ENCODE results near the gene CHST8. TPM values are rescaled to one million over a fixed set of nuclear protein-coding genes. Genes with fewer than 3 reads are reported as not detected.
A peak's percentile ranks its signal among the peaks of the same experiment; 100 is the strongest.

CHST8 gene
- total RNA-seq, 1 donor: not detected

DNA sequence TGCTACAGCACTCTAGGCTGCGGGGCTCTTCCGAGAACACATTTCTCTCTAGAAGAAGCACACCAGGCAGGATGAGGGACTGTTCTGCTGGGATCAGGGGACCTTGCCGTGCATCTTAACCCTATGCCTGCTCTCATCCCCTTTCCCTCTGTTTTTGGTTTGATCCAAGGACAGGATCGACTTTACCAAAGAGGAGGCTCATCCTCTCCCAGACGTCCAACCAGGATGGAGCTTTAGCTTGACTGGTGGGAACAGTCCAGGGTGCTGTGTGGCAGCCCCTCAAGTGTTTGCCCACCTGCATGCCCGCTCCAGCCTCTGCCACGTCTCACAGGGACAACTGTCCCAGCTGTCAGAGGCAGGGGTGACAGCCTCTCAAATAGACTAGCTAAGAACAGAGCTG lies 132.6 kb downstream of the CHST8 start:
- no peak overlapping the region for H3K4me2 ChIP-seq (ENCODE audit: insufficient read depth, low read length)
- no peak overlapping the region for H3K4me3 ChIP-seq (ENCODE audit: insufficient read depth, low read length)
- no peaks in the 10 kb centered on the region for H3K4me1 ChIP-seq (ENCODE audit: insufficient read depth, low read length)
- H3K27ac ChIP-seq (ENCODE audit: low read depth, low read length): no peak overlapping the region
- TF ChIP-seq, protein P1, sequence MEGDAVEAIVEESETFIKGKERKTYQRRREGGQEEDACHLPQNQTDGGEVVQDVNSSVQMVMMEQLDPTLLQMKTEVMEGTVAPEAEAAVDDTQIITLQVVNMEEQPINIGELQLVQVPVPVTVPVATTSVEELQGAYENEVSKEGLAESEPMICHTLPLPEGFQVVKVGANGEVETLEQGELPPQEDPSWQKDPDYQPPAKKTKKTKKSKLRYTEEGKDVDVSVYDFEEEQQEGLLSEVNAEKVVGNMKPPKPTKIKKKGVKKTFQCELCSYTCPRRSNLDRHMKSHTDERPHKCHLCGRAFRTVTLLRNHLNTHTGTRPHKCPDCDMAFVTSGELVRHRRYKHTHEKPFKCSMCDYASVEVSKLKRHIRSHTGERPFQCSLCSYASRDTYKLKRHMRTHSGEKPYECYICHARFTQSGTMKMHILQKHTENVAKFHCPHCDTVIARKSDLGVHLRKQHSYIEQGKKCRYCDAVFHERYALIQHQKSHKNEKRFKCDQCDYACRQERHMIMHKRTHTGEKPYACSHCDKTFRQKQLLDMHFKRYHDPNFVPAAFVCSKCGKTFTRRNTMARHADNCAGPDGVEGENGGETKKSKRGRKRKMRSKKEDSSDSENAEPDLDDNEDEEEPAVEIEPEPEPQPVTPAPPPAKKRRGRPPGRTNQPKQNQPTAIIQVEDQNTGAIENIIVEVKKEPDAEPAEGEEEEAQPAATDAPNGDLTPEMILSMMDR (IDR thresholded peaks at IDR 0.05; ENCODE audit: extremely low read depth, low read depth, low read length): no peak
- no peaks in the 10 kb centered on the region for H3K36me3 ChIP-seq (ENCODE audit: insufficient read depth, low read length)
- H4K20me1 ChIP-seq (ENCODE audit: insufficient read depth, low read length): no peaks in the 10 kb centered on the region
- H3K27me3 ChIP-seq (ENCODE audit: insufficient read depth, low read length): peaks cover 7% of the 10 kb centered on the region
- no peaks in the 10 kb centered on the region for H3K79me2 ChIP-seq (ENCODE audit: insufficient read depth, low read length)
- H3K9me3 ChIP-seq (ENCODE audit: low read depth, low read length): no peaks in the 10 kb centered on the region
- no peak overlapping the region for H2AFZ ChIP-seq (ENCODE audit: low read length)
- DNase-seq (ENCODE audit: insufficient read length, low spot score, missing footprints): peak; percentile 56

DNA sequence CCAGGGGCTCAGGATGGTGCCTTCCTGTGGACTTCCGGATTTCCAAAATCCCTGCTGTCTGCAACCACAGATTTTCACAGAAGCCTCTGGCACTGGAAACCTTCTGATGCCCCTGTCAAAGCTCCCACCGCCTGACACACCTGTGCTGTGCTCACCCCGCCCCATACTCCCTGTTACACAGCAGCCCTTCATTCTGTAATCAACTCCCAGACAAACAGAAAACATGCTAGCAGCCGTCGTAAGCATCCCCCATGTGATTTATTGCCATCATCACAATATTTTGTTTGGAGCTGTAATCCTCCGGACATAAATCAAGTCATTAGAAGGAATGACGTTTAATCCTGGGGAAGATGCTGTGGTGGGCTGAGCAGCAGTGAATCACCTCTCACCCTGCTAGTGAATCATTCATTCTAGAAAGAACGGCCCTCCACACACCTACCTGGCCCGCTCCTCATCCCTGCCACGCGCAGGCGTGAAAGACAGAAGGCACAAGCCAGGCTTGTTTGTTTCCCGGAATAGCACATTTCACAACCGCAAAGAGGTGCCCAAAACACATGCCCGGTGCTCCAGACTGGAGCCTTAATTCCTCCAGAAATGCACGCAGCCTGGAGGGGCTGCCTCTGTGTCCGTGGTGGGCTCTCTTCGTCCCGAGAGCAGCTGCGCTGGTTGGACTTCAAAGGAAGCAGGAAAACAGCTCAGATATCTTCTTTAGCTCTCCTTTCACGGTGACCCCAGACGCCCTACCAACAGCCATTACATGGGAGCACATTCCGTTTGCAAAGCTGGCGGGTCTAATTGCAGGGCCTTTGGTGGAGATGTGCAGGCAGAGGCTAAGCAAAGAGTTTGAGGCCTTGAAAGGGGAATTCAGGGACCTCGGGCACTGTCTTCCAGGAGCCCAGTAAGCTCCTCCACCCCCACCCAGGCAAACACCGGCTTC lies 133.6 kb downstream of the CHST8 start:
- Histone ChIP-seq H4K20me1 (ENCODE audit: insufficient read depth, low read length) (no peaks in the 10 kb centered on the region), H3K4me1 (ENCODE audit: insufficient read depth, low read length) (no peaks in the 10 kb centered on the region), H3K9me3 (ENCODE audit: low read depth, low read length) (no peaks in the 10 kb centered on the region), H3K4me2 (ENCODE audit: insufficient read depth, low read length) (no peak overlapping the region), H3K27me3 (ENCODE audit: insufficient read depth, low read length) (peaks cover 7% of the 10 kb centered on the region), H3K27ac (ENCODE audit: low read depth, low read length) (no peak overlapping the region), H3K36me3 (ENCODE audit: insufficient read depth, low read length) (no peaks in the 10 kb centered on the region), H2AFZ (ENCODE audit: low read length) (no peak overlapping the region), H3K4me3 (ENCODE audit: insufficient read depth, low read length) (no peak overlapping the region), H3K79me2 (ENCODE audit: insufficient read depth, low read length) (no peaks in the 10 kb centered on the region)
- DNase-seq (ENCODE audit: insufficient read length, low spot score, missing footprints): peak; percentile 51
- TF ChIP-seq, protein P1 (IDR thresholded peaks at IDR 0.05; ENCODE audit: extremely low read depth, low read depth, low read length): no peak

DNA sequence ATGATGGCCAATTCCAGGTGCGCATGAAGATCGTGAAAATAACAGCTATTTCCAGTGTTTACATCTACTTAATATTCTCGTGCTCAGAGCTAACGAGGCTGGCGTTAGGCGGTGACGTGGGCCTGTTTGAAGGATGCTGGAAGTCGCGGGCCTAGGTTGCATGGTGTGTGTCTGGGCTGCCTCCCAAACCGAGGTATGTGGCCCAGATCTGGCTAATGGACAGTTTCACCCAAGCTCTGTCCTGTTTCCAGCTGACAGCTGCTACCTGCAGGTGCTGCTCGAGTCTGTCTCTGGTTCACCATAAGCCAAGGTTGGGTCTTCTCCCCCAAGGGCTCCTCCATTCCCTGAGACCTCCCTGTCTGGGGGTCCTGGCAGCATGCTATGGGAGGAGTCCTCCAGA lies 134.4 kb downstream of the CHST8 start:
- peaks cover 7% of the 10 kb centered on the region for H3K27me3 ChIP-seq (ENCODE audit: insufficient read depth, low read length)
- peak; percentile 42 for DNase-seq (ENCODE audit: insufficient read length, low spot score, missing footprints)
- H3K4me3 ChIP-seq (ENCODE audit: insufficient read depth, low read length): no peak overlapping the region
- H3K4me1 ChIP-seq (ENCODE audit: insufficient read depth, low read length): no peaks in the 10 kb centered on the region
- no peak overlapping the region for H2AFZ ChIP-seq (ENCODE audit: low read length)
- no peaks in the 10 kb centered on the region for H3K36me3 ChIP-seq (ENCODE audit: insufficient read depth, low read length)
- H4K20me1 ChIP-seq (ENCODE audit: insufficient read depth, low read length): no peaks in the 10 kb centered on the region
- H3K9me3 ChIP-seq (ENCODE audit: low read depth, low read length): no peaks in the 10 kb centered on the region
- H3K4me2 ChIP-seq (ENCODE audit: insufficient read depth, low read length): no peak overlapping the region
- no peaks in the 10 kb centered on the region for H3K79me2 ChIP-seq (ENCODE audit: insufficient read depth, low read length)
- no peak overlapping the region for H3K27ac ChIP-seq (ENCODE audit: low read depth, low read length)
- TF ChIP-seq, protein P1 (IDR thresholded peaks at IDR 0.05; ENCODE audit: extremely low read depth, low read depth, low read length): no peak

DNA sequence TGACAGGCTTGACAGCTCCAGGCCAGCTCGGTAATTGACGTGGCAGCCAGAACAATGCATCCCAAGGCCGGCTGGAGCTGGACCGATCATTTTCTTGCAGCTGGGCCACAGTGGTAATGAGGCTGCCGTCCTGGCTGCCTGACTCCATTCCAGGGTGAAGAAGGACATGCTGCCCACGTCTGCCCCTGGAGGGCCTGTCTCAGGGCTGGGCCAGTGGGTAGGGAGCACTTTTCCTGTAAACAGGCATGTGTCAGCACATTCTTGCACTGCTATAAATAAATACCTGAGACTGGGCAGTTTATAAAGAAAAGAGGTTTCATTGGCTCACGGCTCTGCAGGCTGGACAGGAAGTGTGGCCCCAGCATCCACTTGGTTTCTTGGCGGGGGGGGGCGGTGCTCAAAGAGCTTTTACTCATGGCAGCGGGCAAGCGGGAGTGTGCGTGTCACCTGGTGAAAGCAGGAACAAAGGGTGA lies 136.8 kb downstream of the CHST8 start:
- peaks cover 7% of the 10 kb centered on the region for H3K27me3 ChIP-seq (ENCODE audit: insufficient read depth, low read length)
- H4K20me1 ChIP-seq (ENCODE audit: insufficient read depth, low read length): no peaks in the 10 kb centered on the region
- no peaks in the 10 kb centered on the region for H3K9me3 ChIP-seq (ENCODE audit: low read depth, low read length)
- no peaks in the 10 kb centered on the region for H3K36me3 ChIP-seq (ENCODE audit: insufficient read depth, low read length)
- peak; percentile 68 for DNase-seq (ENCODE audit: insufficient read length, low spot score, missing footprints)
- no peak overlapping the region for H3K27ac ChIP-seq (ENCODE audit: low read depth, low read length)
- H2AFZ ChIP-seq (ENCODE audit: low read length): no peak overlapping the region
- H3K4me1 ChIP-seq (ENCODE audit: insufficient read depth, low read length): no peaks in the 10 kb centered on the region
- no peak overlapping the region for H3K4me2 ChIP-seq (ENCODE audit: insufficient read depth, low read length)
- no peak overlapping the region for H3K4me3 ChIP-seq (ENCODE audit: insufficient read depth, low read length)
- TF ChIP-seq, protein P1 (IDR thresholded peaks at IDR 0.05; ENCODE audit: extremely low read depth, low read depth, low read length): no peak
- no peaks in the 10 kb centered on the region for H3K79me2 ChIP-seq (ENCODE audit: insufficient read depth, low read length)

Measured in osteoblast (primary cell).